Kidney (tissue), 14 donors: ENCODE measurements around the gene MBIP. TPM values are rescaled to one million over a fixed set of nuclear protein-coding genes. Genes with fewer than 3 reads are reported as not detected.

Experiments used
- DNase-seq, 5 donors: peaks; one replicate each; pipeline ENCODE4 v3.0.0-alpha.2; 2013 to 2020
- FAIRE-seq: peaks from 2 replicates; lab custom pipeline; 2012; peaks lifted over from hg19 to GRCh38; lab: Jason Lieb, UNC
- H3K27ac ChIP-seq, 2 donors: one replicate each; pipeline ENCODE4 v1.7.0; 2013; ENCODE audit warnings: low read depth in 2 of 2, low read length in 2 of 2, inconsistent platforms in 1 of 2
- H3K27me3 ChIP-seq: one replicate; pipeline ENCODE4 v1.7.1; 2013; ENCODE audit warnings: low read length, inconsistent platforms; ENCODE audit not compliant: control insufficient read depth, insufficient read depth
- H3K36me3 ChIP-seq, 3 donors: one replicate each; pipeline versions ENCODE4 v1.7.0 to v1.7.1; 2013; ENCODE audit warnings: low read length in 3 of 3, control low read depth in 1 of 3, inconsistent platforms in 1 of 3; ENCODE audit not compliant: insufficient read depth in 3 of 3, control insufficient read depth in 2 of 3
- H3K4me1 ChIP-seq, 3 donors: one replicate each; pipeline versions ENCODE4 v1.7.0 to v1.7.1; 2013; ENCODE audit warnings: low read length in 3 of 3, inconsistent platforms in 1 of 3, low read depth in 1 of 3; ENCODE audit not compliant: control insufficient read depth in 2 of 3, insufficient read depth in 2 of 3
- H3K4me3 ChIP-seq, 3 donors: one replicate each; pipeline versions ENCODE4 v1.7.0 to v1.8.1; 2013; ENCODE audit warnings: low read length in 3 of 3, control low read depth in 1 of 3, inconsistent platforms in 1 of 3
- H3K9ac ChIP-seq, 3 donors: one replicate each; pipeline versions ENCODE4 v1.7.0 to v1.7.1; 2013; ENCODE audit warnings: low read length in 3 of 3, control low read depth in 1 of 3, inconsistent platforms in 1 of 3
- H3K9me3 ChIP-seq, 3 donors: one replicate each; pipeline versions ENCODE4 v1.7.0 to v1.7.1; 2013; ENCODE audit warnings: low read length in 3 of 3, control low read depth in 1 of 3, inconsistent platforms in 1 of 3; ENCODE audit not compliant: control insufficient read depth in 2 of 3, insufficient read depth in 1 of 3
- intact Hi-C: fragments of 100-400 bp; cut with DNase I; formaldehyde crosslinking; loops from one replicate; pipeline ENCODE4 v1.11.1; 2022
- polyA plus RNA-seq: library from polyadenylated mRNA; stranded (reverse); fragments of 350-450 nt; fragmentation: Illumina TruSeq; extraction: RNeasy Lipid Tissue Mini Kit (QIAGEN cat#74804); gene quantifications from one replicate; pipeline ENCODE4 v1.2.3, GENCODE V29; 2014; ENCODE audit warnings: low read depth, low replicate concordance; ENCODE audit not compliant: insufficient read depth
- total RNA-seq: library from RNA; stranded (reverse); fragmentation: NEBNext Ultra II Directional; extraction: Animal tissue kit (Norgen Biotek cat#: 25700); gene quantifications from one replicate; pipeline ENCODE4 v1.2.1, GENCODE V29; 2021
- TF ChIP-seq, protein P1 (sequence below): IDR thresholded peaks from 3 replicates; pipeline ENCODE4 v1.5.1; 2012; ENCODE audit warnings: mild to moderate bottlenecking, moderate library complexity, borderline replicate concordance; ENCODE audit not compliant: insufficient read depth; ENCODE audit errors: extremely low read depth
- donor health status: control.
- donor health status: control.
- donor health status: control.
- donor health status: control.
- donor health status: control.
- donor health status: DM: yes; HTN: yes; CAD: no.
- donor health status: Normal renal cell carcinoma (clear cell type).

The MBIP gene
- total and polyA plus RNA-seq, 2 donors from 2014 or later: 21.4 to 28.8 TPM

DNA sequence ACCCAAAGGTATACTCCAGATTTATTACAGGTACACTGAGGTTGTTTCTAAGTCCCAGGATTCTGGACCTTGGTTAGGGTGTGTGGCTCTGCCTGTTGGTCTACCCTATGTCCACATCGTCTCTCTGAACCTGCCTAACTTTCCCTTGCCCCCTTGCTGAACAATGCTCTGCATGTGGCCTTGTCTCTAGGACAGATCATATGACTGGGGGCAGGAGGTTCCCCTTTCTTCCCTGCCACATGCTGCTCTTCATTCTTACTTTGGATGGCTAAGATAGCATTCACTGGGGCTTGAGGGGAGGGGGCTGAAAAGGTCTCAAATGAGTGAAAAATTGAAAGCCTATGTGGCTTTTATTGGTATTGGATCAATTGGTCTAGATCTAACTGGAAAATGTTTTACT, 49.2 kb downstream of the MBIP start:
- TF ChIP-seq, protein P1, sequence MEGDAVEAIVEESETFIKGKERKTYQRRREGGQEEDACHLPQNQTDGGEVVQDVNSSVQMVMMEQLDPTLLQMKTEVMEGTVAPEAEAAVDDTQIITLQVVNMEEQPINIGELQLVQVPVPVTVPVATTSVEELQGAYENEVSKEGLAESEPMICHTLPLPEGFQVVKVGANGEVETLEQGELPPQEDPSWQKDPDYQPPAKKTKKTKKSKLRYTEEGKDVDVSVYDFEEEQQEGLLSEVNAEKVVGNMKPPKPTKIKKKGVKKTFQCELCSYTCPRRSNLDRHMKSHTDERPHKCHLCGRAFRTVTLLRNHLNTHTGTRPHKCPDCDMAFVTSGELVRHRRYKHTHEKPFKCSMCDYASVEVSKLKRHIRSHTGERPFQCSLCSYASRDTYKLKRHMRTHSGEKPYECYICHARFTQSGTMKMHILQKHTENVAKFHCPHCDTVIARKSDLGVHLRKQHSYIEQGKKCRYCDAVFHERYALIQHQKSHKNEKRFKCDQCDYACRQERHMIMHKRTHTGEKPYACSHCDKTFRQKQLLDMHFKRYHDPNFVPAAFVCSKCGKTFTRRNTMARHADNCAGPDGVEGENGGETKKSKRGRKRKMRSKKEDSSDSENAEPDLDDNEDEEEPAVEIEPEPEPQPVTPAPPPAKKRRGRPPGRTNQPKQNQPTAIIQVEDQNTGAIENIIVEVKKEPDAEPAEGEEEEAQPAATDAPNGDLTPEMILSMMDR: no peak
- Histone ChIP-seq H3K4me3 (no peak overlapping the region), H3K27me3 (peaks cover 20% of the 10 kb centered on the region), H3K36me3 (no peaks in the 10 kb centered on the region), H3K9me3 (no peaks in the 10 kb centered on the region), H3K9ac (no peak overlapping the region), H3K27ac (no peak overlapping the region), H3K4me1 (peaks cover 0 to 4% (median 0%) of the 10 kb centered on the region in 3 donors)
- FAIRE-seq (no peak), DNase-seq (no peak)
- intact Hi-C loops: no loop called here

DNA sequence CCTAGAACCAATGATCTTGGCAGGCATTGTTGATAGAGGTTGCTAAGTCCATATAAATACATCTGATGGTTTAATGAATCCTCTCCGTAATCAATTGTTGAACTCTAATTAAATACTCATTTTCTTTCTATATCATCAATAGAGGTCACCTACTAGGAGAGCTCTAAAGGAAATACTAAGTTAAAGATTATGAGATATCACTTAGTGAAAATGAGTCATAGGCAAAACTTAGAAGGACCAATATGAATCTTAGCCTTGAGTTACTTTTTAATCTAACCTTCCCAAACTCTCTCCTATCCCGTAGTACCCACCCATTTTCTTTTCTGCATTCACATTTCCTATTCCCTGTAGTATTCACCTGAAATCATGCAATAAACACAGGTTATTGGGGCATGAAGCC, 50.2 kb downstream of the MBIP start:
- H3K27ac ChIP-seq: no peak overlapping the region

GRCh38 chr14:36268121-36268520, 52.3 kb downstream of the MBIP start:
- H3K4me3 ChIP-seq: no peak overlapping the region
- no peak overlapping the region for H3K9ac ChIP-seq
- intact Hi-C loops: no loop called here
- no peaks in the 10 kb centered on the region for H3K36me3 ChIP-seq
- no peak overlapping the region for H3K27ac ChIP-seq
- TF ChIP-seq, protein P1: no peak
- H3K9me3 ChIP-seq: no peaks in the 10 kb centered on the region
- DNase-seq (no peak), FAIRE-seq (no peak)
- peaks cover 15% of the 10 kb centered on the region for H3K27me3 ChIP-seq
- peaks cover 0 to 4% (median 0%) of the 10 kb centered on the region in 3 donors for H3K4me1 ChIP-seq

More for the DNA sequence above, 50.2 kb downstream of the MBIP start:
- DNase-seq: no peak
- intact Hi-C loops: no loop called here
- H3K36me3 ChIP-seq: no peaks in the 10 kb centered on the region
- H3K9ac ChIP-seq: no peak overlapping the region
- no peak overlapping the region for H3K4me3 ChIP-seq
- no peaks in the 10 kb centered on the region for H3K9me3 ChIP-seq
- TF ChIP-seq, protein P1: no peak
- peaks cover 0 to 4% (median 0%) of the 10 kb centered on the region in 3 donors for H3K4me1 ChIP-seq
- peaks cover 20% of the 10 kb centered on the region for H3K27me3 ChIP-seq
- no peak for FAIRE-seq

DNA sequence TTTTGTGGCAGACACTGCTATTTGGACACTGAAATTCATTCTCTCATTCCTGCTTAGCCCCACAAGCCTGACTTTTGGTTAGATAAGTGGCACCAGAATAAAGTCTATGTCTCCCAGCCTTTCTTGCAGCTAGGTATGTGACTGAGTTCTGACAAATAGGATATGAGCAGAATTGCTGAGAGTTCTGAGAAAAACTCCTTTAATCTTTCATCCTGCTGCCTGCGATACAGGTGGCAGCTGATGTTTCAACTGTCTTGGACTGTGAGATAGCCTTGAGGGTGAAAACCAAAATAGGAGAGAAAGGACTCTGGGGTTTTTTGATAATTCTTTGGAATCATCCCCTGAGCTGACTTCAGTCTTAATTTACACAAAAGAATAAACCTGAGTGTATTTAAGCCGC, 55.8 kb downstream of the MBIP start:
- FAIRE-seq (no peak), DNase-seq (no peak)
- Histone ChIP-seq H3K27ac (no peak overlapping the region), H3K9me3 (no peaks in the 10 kb centered on the region), H3K4me3 (no peak overlapping the region), H3K4me1 (no peaks in the 10 kb centered on the region), H3K36me3 (no peaks in the 10 kb centered on the region), H3K9ac (no peak overlapping the region), H3K27me3 (no peaks in the 10 kb centered on the region)
- TF ChIP-seq, protein P1: no peak
- intact Hi-C loops: no loop called here
